Gastroesophageal sphincter (tissue), 4 donors: ENCODE measurements around the gene GPR84. TPM values are rescaled to one million over a fixed set of nuclear protein-coding genes. Genes with fewer than 3 reads are reported as not detected.

ENCODE experiments used
- ATAC-seq: fragments of 150-250 bp; one replicate; pipeline ENCODE4 v1.9.1; 2016; ENCODE audit warnings: mild to moderate bottlenecking, moderate library complexity
- H3K27ac ChIP-seq, 4 donors: fragments of 200-600 bp; sonication (generic) in 3 of 4; 1 replicate in 3 of 4; 2 replicates in 1 of 4; pipeline ENCODE4 v1.5.1; 2016 to 2019
- H3K27me3 ChIP-seq: fragments of 200-600 bp; sonication (generic); one replicate; pipeline ENCODE4 v1.5.1; 2019
- H3K36me3 ChIP-seq, 2 donors: fragments of 200-600 bp; sonication (generic); one replicate each; pipeline ENCODE4 v1.5.1; 2019; ENCODE audit warnings: control low read depth in 1 of 2
- H3K4me1 ChIP-seq, 3 donors: fragments of 200-600 bp; sonication (generic); 1 replicate in 2 of 3; 2 replicates in 1 of 3; pipeline ENCODE4 v1.5.1; 2016 to 2019; ENCODE audit warnings: control low read depth in 2 of 3
- H3K4me3 ChIP-seq, 2 donors: fragments of 200-600 bp; sonication (generic); one replicate each; pipeline ENCODE4 v1.5.1; 2019; ENCODE audit warnings: mild to moderate bottlenecking in 1 of 2, moderate library complexity in 1 of 2
- H3K9me3 ChIP-seq, 3 donors: fragments of 200-600 bp; sonication (generic); one replicate each; pipeline ENCODE4 v1.5.1; 2017 to 2019; ENCODE audit warnings: control low read depth in 2 of 3
- CTCF ChIP-seq, 4 experiments: fragments of 200-600 bp in 2 of 4; fragments of 450-650 bp in 2 of 4; sonication (generic) in 1 of 4; IDR thresholded peaks; one replicate each; pipeline ENCODE4 v1.5.1; 2017 to 2019; ENCODE audit warnings: antibody characterized with exemption in 4 of 4, mild to moderate bottlenecking in 2 of 4, moderate library complexity in 2 of 4
- EP300 ChIP-seq: sonication (generic); formaldehyde crosslinking; IDR thresholded peaks from one replicate; pipeline ENCODE4 v1.6.1; 2017; ENCODE audit warnings: antibody characterized with exemption, mild to moderate bottlenecking
- POLR2A ChIP-seq, 2 donors: fragments of 450-650 bp; IDR thresholded peaks; one replicate each; pipeline ENCODE4 v1.6.1; 2017; ENCODE audit warnings: antibody characterized with exemption in 2 of 2, mild to moderate bottlenecking in 2 of 2, moderate library complexity in 1 of 2
- POLR2AphosphoS5 ChIP-seq: sonication (generic); formaldehyde crosslinking; IDR thresholded peaks from one replicate; pipeline ENCODE4 v1.6.1; 2017; ENCODE audit warnings: antibody characterized with exemption
- WGBS, 2 donors: methylation state at CpG; one replicate each; pipeline ENCODE4 v1.1.5; 2018; ENCODE audit warnings: low coverage in 1 of 2; 5-methylcytosine and 5-hydroxymethylcytosine counted together
- total RNA-seq, 4 donors: library from RNA; depleted of rRNA; stranded (reverse); fragments of >200 nt; gene quantifications; one replicate each; pipeline ENCODE4 v1.1.0, GENCODE V29; 2016

GPR84 gene
- total RNA-seq, 4 donors from 2014 or later: 0.54 TPM; not detected in 3

- Histone ChIP-seq H3K36me3 (peaks cover 0 to 58% of the 10 kb centered on the region in 2 donors), H3K9me3 (no peaks in the 10 kb centered on the region), H3K4me3 (peak overlapping the region in 1 of 2 donors; percentile 99), H3K27ac (peak overlapping the region in 3 of 4 donors; percentile 78 to 97 (median 95)), H3K27me3 (no peaks in the 10 kb centered on the region), H3K4me1 (peaks cover 0 to 96% (median 36%) of the 10 kb centered on the region in 3 donors)
- peak; percentile 85 for ATAC-seq
- TF ChIP-seq CTCF (IDR thresholded peaks at IDR 0.05) (no peak), EP300 (no peak), POLR2A (IDR thresholded peaks at IDR 0.05) (no peak), POLR2AphosphoS5 (peak; percentile 77)
- 19 to 50% methylated on average over 1 to 2 of the region's 10 CpGs for WGBS, 2 donors
These were observed 47.3 kb upstream of the GPR84 start for GRCh38 chr12:54411391-54412241.

- H3K9me3 ChIP-seq: no peaks in the 10 kb centered on the region
- peaks cover 0 to 81% of the 10 kb centered on the region in 2 donors for H3K36me3 ChIP-seq
- TF ChIP-seq POLR2AphosphoS5: no peak
- TF ChIP-seq POLR2A (IDR thresholded peaks at IDR 0.05): no peak
- TF ChIP-seq EP300: no peak
- no peak for TF ChIP-seq CTCF (IDR thresholded peaks at IDR 0.05)
- 100% methylated on average over 4 of the region's 8 CpGs; no CpG with 5 or more reads in 1 of the 2 donors for WGBS, 2 donors
- no peaks in the 10 kb centered on the region for H3K27me3 ChIP-seq
- ATAC-seq: no peak
- peaks cover 0 to 90% (median 26%) of the 10 kb centered on the region in 3 donors for H3K4me1 ChIP-seq
- H3K4me3 ChIP-seq: no peak overlapping the region
- H3K27ac ChIP-seq: peak overlapping the region in 3 of 4 donors; percentile 12 to 42 (median 41)
These were observed 45.0 kb upstream of the GPR84 start for GRCh38 chr12:54409267-54409666.

GRCh38 chr12:54407183-54407905, 43.1 kb upstream of the GPR84 start:
- no peak for TF ChIP-seq EP300
- TF ChIP-seq POLR2AphosphoS5: peak; percentile 27
- Histone ChIP-seq H3K36me3 (peaks cover 0 to 100% of the 10 kb centered on the region in 2 donors), H3K27me3 (no peaks in the 10 kb centered on the region), H3K4me1 (peaks cover 0 to 74% (median 16%) of the 10 kb centered on the region in 3 donors), H3K27ac (peak overlapping the region in 3 of 4 donors; percentile 41 to 58 (median 42)), H3K9me3 (no peaks in the 10 kb centered on the region), H3K4me3 (no peak overlapping the region)
- WGBS, 2 donors: 28 to 67% methylated on average over 1 to 5 of the region's 5 CpGs
- no peak for ATAC-seq

- Histone ChIP-seq H3K4me3 (no peak overlapping the region), H3K36me3 (peaks cover 0 to 100% of the 10 kb centered on the region in 2 donors), H3K9me3 (no peaks in the 10 kb centered on the region), H3K27ac (peak overlapping the region in 3 of 4 donors; percentile 31 to 64 (median 55)), H3K27me3 (no peaks in the 10 kb centered on the region), H3K4me1 (peaks cover 0 to 56% (median 0%) of the 10 kb centered on the region in 3 donors)
- TF ChIP-seq POLR2A (IDR thresholded peaks at IDR 0.05) (no peak), POLR2AphosphoS5 (no peak), EP300 (no peak), CTCF (IDR thresholded peaks at IDR 0.05) (no peak)
- no peak for ATAC-seq
- WGBS, 2 donors: 64 to 80% methylated on average over 2 to 6 of the region's 7 CpGs
These were observed 41.3 kb upstream of the GPR84 start for GRCh38 chr12:54405573-54405972.

GRCh38 chr12:54405106-54405505, 40.8 kb upstream of the GPR84 start:
- H3K4me3 ChIP-seq: no peak overlapping the region
- H3K27me3 ChIP-seq: no peaks in the 10 kb centered on the region
- 96% methylated on average over 8 of the region's 10 CpGs; no CpG with 5 or more reads in 1 of the 2 donors for WGBS, 2 donors
- no peak for ATAC-seq
- TF ChIP-seq EP300: no peak
- TF ChIP-seq CTCF (IDR thresholded peaks at IDR 0.05): no peak
- H3K9me3 ChIP-seq: no peaks in the 10 kb centered on the region
- H3K4me1 ChIP-seq: peaks cover 0 to 52% (median 0%) of the 10 kb centered on the region in 3 donors
- peak overlapping the region in 3 of 4 donors; percentile 31 to 64 (median 55) for H3K27ac ChIP-seq
- H3K36me3 ChIP-seq: peaks cover 0 to 100% of the 10 kb centered on the region in 2 donors
